IPS DF 4.7 (cell line): ENCODE results near the gene SMIM5.

Source experiments
- DNase-seq: peaks from one replicate; pipeline ENCODE4 v3.0.0-alpha.2; 2013; ENCODE audit warnings: low spot score; ENCODE audit errors: extremely low read depth

Gene SMIM5

GRCh38 chr17:75639327-75639726 is 6.1 kb downstream of the SMIM5 start:
- DNase-seq: no peak

GRCh38 chr17:75639771-75640555 is 6.7 kb downstream of the SMIM5 start:
- no peak for DNase-seq

- no peak for DNase-seq
Observed at GRCh38 chr17:75640556-75641119, 7.4 kb downstream of the SMIM5 start.

- no peak for DNase-seq
Observed at GRCh38 chr17:75641343-75641742, 8.1 kb downstream of the SMIM5 start.

- DNase-seq: no peak
Observed at GRCh38 chr17:75642182-75642783, 9.0 kb downstream of the SMIM5 start.

- DNase-seq: no peak
Observed at GRCh38 chr17:75642784-75643642, 9.8 kb downstream of the SMIM5 start.

GRCh38 chr17:75643643-75644017 is 10.4 kb downstream of the SMIM5 start:
- no peak for DNase-seq

- no peak for DNase-seq
Observed at GRCh38 chr17:75645501-75645888, 12.3 kb downstream of the SMIM5 start.

GRCh38 chr17:75645889-75646637 is 12.8 kb downstream of the SMIM5 start:
- no peak for DNase-seq

- no peak for DNase-seq
Observed at GRCh38 chr17:75646638-75646992, 13.4 kb downstream of the SMIM5 start.

- no peak for DNase-seq
Observed at GRCh38 chr17:75647061-75647460, 13.8 kb downstream of the SMIM5 start.

GRCh38 chr17:75647921-75648320 is 14.7 kb downstream of the SMIM5 start:
- DNase-seq: no peak

GRCh38 chr17:75649687-75650086 is 16.5 kb downstream of the SMIM5 start:
- DNase-seq: no peak

GRCh38 chr17:75650874-75651273 is 17.6 kb downstream of the SMIM5 start:
- DNase-seq: no peak

GRCh38 chr17:75652341-75652740 is 19.1 kb downstream of the SMIM5 start:
- no peak for DNase-seq

- no peak for DNase-seq
Observed at GRCh38 chr17:75652934-75653549, 19.8 kb downstream of the SMIM5 start.

GRCh38 chr17:75654176-75654575 is 20.9 kb downstream of the SMIM5 start:
- DNase-seq: no peak

- DNase-seq: no peak
Observed at GRCh38 chr17:75658237-75658636, 25.0 kb downstream of the SMIM5 start.

GRCh38 chr17:75661531-75661930 is 28.3 kb downstream of the SMIM5 start:
- no peak for DNase-seq

GRCh38 chr17:75662511-75662910 is 29.3 kb downstream of the SMIM5 start:
- DNase-seq: no peak

- DNase-seq: no peak
Observed at GRCh38 chr17:75664099-75664549, 30.9 kb downstream of the SMIM5 start.
